Measurements from ENCODE around the gene H6PD. TPM values are rescaled to one million over a fixed set of nuclear protein-coding genes. Genes with fewer than 3 reads are reported as not detected.

H6PD gene
- total and polyA plus RNA-seq, 9 of the 15 experiments (the other 6 are each of a cell fraction or from before 2014, with no cell fraction given) = 0.04 to 2.5 (median 0.95) TPM

- TF ChIP-seq E2F4 (CRISPR knock-in tag; IDR thresholded peaks at IDR 0.05; ENCODE audit: low read depth) (no peak), U2AF2 (optimal IDR thresholded peaks at IDR 0.05; ENCODE audit: low read depth, low read length) (no peak), SUPT5H (IDR thresholded peaks at IDR 0.05) (no peak), NFE2 (IDR thresholded peaks at IDR 0.05; ENCODE audit: low read depth) (peak; percentile 62), SNAPC5 (CRISPR knock-in tag; IDR thresholded peaks at IDR 0.05) (no peak), MIER1 (IDR thresholded peaks at IDR 0.05; ENCODE audit: low read depth) (0 out of 2 replicates have a peak, but pooled peaks have one; percentile 16), DMBX1 (CRISPR knock-in tag; IDR thresholded peaks at IDR 0.05; ENCODE audit: borderline replicate concordance) (no peak), CHD7 (IDR thresholded peaks at IDR 0.05; ENCODE audit: low read depth, low read length) (no peak), BCL6 (CRISPR knock-in tag; IDR thresholded peaks at IDR 0.05) (no peak), HDGF (IDR thresholded peaks at IDR 0.05) (no peak), SRSF1 (IDR thresholded peaks at IDR 0.05; ENCODE audit: low read depth, low read length) (no peak), ZNF764 (CRISPR knock-in tag; IDR thresholded peaks at IDR 0.05; ENCODE audit: low read depth) (peak; percentile 100), ZNF280A (IDR thresholded peaks at IDR 0.05; ENCODE audit: low read depth, partially characterized antibody) (peak; percentile 84), NCOR1 (IDR thresholded peaks at IDR 0.05) (peak; percentile 11; the same call in 1 of the 2 replicates), SMARCC2 (IDR thresholded peaks at IDR 0.05; ENCODE audit: low read depth) (no peak), ATF7 (IDR thresholded peaks at IDR 0.05) (peak; percentile 22; the same call in 1 of the 2 replicates)
These were observed 54.5 kb downstream of the H6PD start (continued) for GRCh38 chr1:9289090-9289534.
